AG09309 (cell line): ENCODE data around the gene IGF2R.
"Not testable (repeated sequence)": the region's sequence is repeated elsewhere in the genome, so short reads cannot be mapped to it uniquely, and the experiment has no call there.

Source experiments
- DNase-seq: peaks from one replicate; pipeline ENCODE4 v3.0.0-alpha.2; 2010; ENCODE audit warnings: low read depth
- H3K4me3 ChIP-seq: 2 replicates; pipeline ENCODE4 v1.5.1; 2011; ENCODE audit warnings: mild to moderate bottlenecking, low read depth, low read length, moderate library complexity; ENCODE audit not compliant: control insufficient read depth
- TF ChIP-seq, protein P1 (sequence below): IDR thresholded peaks from 2 replicates; pipeline ENCODE4 v1.5.1; 2011; ENCODE audit warnings: mild to moderate bottlenecking, low read depth, low read length, inconsistent platforms; ENCODE audit not compliant: insufficient read depth, control insufficient read depth; ENCODE audit errors: missing control alignments

The IGF2R gene

DNA sequence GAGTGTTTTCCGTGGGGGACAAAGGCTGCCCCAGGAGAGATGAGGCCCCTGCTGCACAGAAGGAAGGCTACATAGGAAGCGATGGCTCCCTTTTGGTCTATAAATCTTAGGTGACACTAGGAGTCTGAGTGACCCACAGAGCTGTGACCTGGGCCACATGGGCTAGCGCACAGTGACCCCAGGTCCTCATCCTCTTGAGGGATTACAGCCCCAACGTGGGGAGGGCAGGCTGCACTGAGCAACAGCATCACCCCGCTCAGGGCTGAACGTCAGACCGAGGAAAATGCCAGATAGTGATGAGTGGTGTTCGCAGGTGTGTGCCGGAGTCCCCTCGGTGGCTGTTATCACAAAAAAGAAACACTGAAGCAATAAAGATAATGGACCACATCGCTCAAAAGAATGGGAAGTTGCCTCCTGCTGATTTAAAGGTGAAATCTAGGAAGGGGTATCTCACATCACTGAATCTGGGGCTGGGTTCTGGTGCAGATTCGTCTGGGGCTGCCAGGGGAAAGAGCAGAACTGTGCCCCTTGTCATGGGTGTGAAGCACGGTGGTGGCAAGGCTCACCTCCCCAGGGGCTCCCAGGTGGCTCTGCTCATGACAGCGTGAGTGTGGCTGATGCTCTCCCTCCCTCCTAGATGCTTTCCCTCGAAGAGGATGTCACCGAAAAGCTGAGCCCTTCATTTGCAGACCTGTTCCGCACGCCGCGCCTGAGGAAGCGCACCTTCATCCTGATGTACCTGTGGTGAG lies 167.2 kb downstream of the IGF2R start:
- TF ChIP-seq, protein P1, sequence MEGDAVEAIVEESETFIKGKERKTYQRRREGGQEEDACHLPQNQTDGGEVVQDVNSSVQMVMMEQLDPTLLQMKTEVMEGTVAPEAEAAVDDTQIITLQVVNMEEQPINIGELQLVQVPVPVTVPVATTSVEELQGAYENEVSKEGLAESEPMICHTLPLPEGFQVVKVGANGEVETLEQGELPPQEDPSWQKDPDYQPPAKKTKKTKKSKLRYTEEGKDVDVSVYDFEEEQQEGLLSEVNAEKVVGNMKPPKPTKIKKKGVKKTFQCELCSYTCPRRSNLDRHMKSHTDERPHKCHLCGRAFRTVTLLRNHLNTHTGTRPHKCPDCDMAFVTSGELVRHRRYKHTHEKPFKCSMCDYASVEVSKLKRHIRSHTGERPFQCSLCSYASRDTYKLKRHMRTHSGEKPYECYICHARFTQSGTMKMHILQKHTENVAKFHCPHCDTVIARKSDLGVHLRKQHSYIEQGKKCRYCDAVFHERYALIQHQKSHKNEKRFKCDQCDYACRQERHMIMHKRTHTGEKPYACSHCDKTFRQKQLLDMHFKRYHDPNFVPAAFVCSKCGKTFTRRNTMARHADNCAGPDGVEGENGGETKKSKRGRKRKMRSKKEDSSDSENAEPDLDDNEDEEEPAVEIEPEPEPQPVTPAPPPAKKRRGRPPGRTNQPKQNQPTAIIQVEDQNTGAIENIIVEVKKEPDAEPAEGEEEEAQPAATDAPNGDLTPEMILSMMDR = no peak
- no peak for DNase-seq
- H3K4me3 ChIP-seq = no peak overlapping the region

DNA sequence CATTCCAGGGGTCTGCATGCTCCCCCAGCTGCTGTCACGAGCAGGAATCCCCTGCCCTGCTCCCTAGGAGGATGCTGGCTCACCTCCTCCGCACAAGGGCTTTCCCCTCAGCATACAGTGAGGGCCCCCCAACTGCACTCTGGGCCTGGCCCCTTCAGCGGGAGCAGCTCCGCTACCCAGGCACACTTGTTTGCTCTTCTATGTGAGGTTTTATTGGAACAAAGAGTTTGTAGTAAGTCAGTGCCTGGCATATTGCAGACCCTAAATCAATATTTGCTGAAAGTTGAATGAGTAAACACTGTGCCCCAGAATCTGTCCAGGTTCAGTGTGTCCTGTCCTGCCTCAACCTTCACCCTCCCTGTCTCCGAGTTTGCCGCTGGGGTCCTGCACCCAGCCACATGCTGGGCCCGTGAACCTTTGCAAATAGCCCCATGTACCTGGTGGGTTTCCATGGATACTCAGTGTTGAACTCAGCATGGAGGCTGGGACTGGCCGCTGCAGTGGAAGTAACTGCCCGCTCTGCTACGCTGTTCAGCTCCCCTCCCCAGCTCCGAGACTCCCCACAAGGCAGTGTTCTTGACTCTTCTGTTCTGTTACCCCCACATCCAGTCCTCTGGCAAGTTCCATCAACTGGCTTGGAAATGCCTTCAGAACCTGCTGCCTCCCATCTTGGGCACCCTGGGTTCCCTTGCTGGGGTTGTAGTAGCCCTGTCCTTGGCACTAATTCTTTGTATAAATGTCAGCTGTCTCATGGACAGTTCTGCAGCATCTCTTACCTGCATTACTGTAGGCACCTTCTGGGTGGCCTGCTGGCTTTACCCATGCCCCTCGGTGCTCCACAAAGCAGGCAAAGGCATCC lies 168.5 kb downstream of the IGF2R start:
- TF ChIP-seq, protein P1 = no peak

DNA sequence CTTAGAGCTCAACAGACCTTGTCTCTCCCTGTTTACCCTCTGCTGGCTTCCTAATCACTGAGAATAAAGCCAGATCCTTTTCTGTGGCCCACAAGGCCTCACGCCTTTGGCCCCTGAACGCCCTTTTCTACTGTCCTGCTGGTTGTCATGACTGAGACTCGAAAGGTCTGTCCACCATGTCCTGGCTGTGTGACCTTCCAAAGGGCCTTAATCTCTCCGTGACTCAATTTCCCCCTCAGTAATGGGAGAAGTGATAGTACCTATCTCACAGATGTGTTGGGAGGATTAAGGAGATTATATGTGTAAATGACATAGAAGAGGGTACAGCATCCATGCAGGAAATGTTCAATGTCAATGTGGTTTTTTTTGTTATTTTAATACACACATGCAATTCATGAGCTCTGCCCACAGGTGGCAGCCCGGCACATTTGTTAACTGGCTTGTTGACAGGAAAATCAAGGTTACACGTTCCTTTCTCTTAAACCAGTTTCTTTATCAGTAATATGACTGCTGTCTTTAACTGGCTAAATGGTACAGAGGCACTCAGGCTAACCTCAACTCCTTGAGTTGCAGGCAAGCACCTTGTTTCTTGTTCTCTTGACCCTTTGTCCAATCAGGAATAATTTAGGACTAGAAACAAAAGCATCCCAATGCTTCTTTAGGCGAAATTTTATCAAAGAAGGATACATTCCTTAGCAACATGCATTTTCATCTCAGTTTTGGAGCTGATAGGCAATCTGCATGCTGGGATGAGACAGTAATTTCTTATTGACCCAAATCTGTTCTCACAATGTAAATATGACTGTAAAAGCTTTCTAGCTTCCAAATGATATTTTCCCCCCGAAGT lies 169.3 kb downstream of the IGF2R start:
- DNase-seq = peak; percentile 49
- no peak overlapping the region for H3K4me3 ChIP-seq
- TF ChIP-seq, protein P1 = peak; percentile 74

More for the DNA sequence above, 168.5 kb downstream of the IGF2R start:
- no peak for DNase-seq
- H3K4me3 ChIP-seq = no peak overlapping the region

DNA sequence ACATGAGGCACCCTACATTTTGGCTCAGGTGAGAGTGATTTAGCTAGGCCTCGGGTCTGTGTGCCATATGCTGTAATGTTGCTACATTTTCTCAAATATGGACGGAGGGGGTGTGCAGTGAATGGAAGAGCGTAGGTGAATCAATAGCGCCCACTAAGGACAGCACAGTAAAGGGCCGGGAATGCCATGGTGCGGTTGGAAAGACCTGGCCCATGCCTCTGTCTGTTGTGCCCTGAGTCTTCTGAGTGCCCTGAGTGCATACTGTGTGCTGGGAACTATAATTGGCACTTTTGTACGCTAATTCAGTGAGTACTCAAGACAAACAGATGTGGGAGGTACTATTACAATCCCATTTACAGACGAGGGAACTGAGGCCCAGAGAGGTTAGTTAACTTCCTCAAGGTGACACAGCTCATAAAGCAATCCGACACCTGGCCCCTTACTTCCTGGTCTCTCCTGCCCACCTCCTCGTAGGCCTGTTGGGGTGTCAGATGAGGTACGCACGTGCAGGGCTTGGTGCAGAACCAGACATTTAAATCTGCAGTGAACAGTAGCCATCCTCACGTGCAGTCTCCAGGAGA lies 170.0 kb downstream of the IGF2R start:
- no peak overlapping the region for H3K4me3 ChIP-seq
- DNase-seq = no peak
- TF ChIP-seq, protein P1 = no peak

DNA sequence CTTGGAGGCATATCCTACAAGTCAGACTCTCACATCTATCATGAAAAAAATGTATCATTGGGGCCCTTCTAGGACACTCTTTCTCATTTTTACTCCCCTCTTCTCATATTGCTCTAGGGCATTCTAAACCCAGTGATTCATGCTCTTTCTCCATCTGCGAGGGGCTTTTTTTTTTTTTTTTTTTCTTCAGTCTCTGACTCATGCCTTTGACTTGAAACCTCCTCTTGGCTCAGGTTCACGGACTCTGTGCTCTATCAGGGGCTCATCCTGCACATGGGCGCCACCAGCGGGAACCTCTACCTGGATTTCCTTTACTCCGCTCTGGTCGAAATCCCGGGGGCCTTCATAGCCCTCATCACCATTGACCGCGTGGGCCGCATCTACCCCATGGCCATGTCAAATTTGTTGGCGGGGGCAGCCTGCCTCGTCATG lies 170.6 kb downstream of the IGF2R start:
- no peak overlapping the region for H3K4me3 ChIP-seq
- DNase-seq = peak; percentile 73
- TF ChIP-seq, protein P1 = peak; percentile 3

DNA sequence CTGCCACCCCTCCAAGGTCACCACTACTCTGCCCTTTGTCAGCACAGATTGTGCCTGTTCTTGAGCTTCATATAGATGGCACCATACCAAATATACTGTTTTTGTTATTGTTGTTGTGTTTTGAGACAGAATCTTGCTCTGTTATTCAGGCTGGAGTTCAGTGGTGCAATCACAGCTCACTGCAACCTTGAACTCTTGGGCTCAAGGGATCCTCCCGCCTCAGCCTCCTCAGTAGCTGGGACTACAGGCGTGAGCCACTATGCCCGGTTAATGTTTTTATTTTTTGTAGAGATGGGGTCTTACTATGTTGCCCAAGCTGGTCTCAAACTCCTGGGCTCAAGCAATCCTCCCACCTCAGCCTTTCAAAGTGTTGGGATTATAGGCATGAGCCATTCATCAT lies 171.6 kb downstream of the IGF2R start:
- not testable (repeated sequence) for H3K4me3 ChIP-seq, DNase-seq
